Glutamatergic neuron (in vitro differentiated cells): ENCODE data around the gene PCK2. TPM values are rescaled to one million over a fixed set of nuclear protein-coding genes. Genes with fewer than 3 reads are reported as not detected.
A peak's percentile ranks its signal among the peaks of the same experiment; 100 is the strongest.

Experiments used
- DNase-seq: peaks from one replicate; pipeline ENCODE4 v3.0.0; 2022
- H3K27ac Mint-ChIP-seq: one replicate; pipeline ENCODE4 v1.8.0; 2020; ENCODE audit warnings: mild to moderate bottlenecking, mixed read lengths, inconsistent platforms; ENCODE audit not compliant: unreplicated experiment
- H3K27me3 Mint-ChIP-seq: one replicate; pipeline ENCODE4 v1.8.0; 2020; ENCODE audit warnings: mild to moderate bottlenecking, moderate library complexity, mixed read lengths, inconsistent platforms; ENCODE audit not compliant: unreplicated experiment
- H3K36me3 Mint-ChIP-seq: one replicate; pipeline ENCODE4 v1.8.0; 2020; ENCODE audit warnings: mild to moderate bottlenecking, mixed read lengths, inconsistent platforms; ENCODE audit not compliant: unreplicated experiment
- H3K4me1 Mint-ChIP-seq: one replicate; pipeline ENCODE4 v1.8.0; 2020; ENCODE audit warnings: mild to moderate bottlenecking, low read depth, mixed read lengths, inconsistent platforms; ENCODE audit not compliant: unreplicated experiment
- H3K4me3 Mint-ChIP-seq: one replicate; pipeline ENCODE4 v1.8.0; 2020; ENCODE audit warnings: mild to moderate bottlenecking, mixed read lengths, inconsistent platforms; ENCODE audit not compliant: unreplicated experiment
- H3K9me3 Mint-ChIP-seq: one replicate; pipeline ENCODE4 v1.8.0; 2020; ENCODE audit warnings: mild to moderate bottlenecking, moderate library complexity, mixed read lengths, inconsistent platforms; ENCODE audit not compliant: unreplicated experiment
- total RNA-seq: library from RNA; stranded (reverse); fragmentation: NEBNext Ultra II Directional; extraction: Animal tissue kit (Norgen Biotek cat#: 25700); gene quantifications from one replicate; pipeline ENCODE4 v1.2.1, GENCODE V29; 2021; ENCODE audit not compliant: unreplicated experiment
- TF ChIP-seq, protein P1 (sequence below): fragments of 200-600 bp; sonication (generic); IDR thresholded peaks from one replicate; pipeline ENCODE4 v1.5.0; 2021; ENCODE audit not compliant: partially characterized antibody, unreplicated experiment

PCK2 gene
- total RNA-seq, 1 donor from 2014 or later = 99.9 TPM

DNA sequence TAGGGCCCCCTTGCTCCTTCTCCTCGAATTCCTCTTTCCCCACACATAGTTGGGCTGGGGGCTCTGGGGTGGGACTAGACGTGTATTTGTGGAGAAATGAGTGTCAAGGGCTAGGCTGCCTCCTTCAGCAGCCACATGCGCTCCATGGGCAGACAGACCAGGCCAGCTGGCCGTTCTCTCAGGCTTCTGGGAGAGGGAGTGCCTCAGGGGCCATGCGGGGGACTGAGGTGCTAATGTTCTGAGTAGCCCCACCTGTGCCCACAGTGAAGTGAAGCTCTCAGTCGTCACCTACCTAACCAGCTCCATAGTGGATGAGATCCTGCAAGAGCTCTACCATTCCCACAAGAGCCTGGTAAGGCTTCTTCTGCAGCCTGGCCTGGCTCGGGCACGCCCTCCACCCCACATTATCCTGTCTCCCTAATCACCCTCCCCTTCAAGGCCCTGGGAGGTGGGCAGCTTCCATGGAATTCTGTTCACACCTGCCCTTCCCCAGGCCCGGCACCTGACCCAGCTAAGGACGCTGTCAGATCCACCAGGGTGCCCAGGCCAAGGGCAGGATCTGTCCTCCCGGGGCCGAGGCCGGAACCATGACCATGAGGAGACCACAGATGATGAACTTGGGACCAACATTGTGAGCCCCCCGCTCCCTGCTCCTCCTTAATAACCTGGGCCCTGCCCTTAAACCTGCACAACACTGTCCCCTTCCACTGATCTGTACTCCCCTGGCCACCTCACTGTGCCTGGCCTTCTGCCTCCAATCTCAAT is 31.7 kb upstream of the PCK2 start:
- Mint-ChIP-seq H3K4me3 (no peak overlapping the region), H3K27ac (no peak overlapping the region), H3K36me3 (peaks cover 3% of the 10 kb centered on the region), H3K27me3 (peaks cover 27% of the 10 kb centered on the region), H3K9me3 (no peaks in the 10 kb centered on the region), H3K4me1 (peaks cover 19% of the 10 kb centered on the region)
- no peak for DNase-seq
- TF ChIP-seq, protein P1, sequence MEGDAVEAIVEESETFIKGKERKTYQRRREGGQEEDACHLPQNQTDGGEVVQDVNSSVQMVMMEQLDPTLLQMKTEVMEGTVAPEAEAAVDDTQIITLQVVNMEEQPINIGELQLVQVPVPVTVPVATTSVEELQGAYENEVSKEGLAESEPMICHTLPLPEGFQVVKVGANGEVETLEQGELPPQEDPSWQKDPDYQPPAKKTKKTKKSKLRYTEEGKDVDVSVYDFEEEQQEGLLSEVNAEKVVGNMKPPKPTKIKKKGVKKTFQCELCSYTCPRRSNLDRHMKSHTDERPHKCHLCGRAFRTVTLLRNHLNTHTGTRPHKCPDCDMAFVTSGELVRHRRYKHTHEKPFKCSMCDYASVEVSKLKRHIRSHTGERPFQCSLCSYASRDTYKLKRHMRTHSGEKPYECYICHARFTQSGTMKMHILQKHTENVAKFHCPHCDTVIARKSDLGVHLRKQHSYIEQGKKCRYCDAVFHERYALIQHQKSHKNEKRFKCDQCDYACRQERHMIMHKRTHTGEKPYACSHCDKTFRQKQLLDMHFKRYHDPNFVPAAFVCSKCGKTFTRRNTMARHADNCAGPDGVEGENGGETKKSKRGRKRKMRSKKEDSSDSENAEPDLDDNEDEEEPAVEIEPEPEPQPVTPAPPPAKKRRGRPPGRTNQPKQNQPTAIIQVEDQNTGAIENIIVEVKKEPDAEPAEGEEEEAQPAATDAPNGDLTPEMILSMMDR = no peak

DNA sequence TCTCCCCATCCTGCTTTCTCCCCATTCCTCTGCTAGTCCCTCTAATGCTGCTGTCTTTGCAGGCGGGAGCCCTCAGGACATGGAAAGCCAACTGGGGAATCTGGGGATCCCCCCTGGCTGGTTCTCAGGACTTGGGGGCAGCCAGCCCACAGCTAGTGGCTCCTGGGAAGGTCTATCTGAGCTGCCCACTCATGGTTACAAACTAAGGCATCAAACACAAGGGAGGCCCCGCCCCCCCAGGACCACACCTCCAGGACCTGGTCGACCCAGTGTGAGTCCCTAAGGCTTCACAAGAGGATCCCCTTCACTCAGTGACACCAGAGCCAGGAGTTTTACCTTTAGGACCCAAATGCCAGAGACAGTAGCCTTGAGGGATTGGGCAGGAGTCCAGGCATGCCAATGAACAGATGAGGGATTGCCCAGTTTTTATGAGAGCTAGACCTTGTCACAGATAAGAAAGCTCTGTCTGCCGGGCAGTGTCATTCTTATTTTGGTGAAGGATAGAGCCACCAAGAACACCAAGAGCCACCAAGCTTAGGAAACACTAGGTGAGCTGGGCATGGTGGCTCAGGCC is 30.8 kb upstream of the PCK2 start:
- TF ChIP-seq, protein P1 = no peak
- no peak overlapping the region for H3K27ac Mint-ChIP-seq
- no peak overlapping the region for H3K4me3 Mint-ChIP-seq
- H3K27me3 Mint-ChIP-seq = peaks cover 25% of the 10 kb centered on the region
- DNase-seq = no peak
- peaks cover 6% of the 10 kb centered on the region for H3K36me3 Mint-ChIP-seq
- H3K4me1 Mint-ChIP-seq = peaks cover 16% of the 10 kb centered on the region
- H3K9me3 Mint-ChIP-seq = no peaks in the 10 kb centered on the region

DNA sequence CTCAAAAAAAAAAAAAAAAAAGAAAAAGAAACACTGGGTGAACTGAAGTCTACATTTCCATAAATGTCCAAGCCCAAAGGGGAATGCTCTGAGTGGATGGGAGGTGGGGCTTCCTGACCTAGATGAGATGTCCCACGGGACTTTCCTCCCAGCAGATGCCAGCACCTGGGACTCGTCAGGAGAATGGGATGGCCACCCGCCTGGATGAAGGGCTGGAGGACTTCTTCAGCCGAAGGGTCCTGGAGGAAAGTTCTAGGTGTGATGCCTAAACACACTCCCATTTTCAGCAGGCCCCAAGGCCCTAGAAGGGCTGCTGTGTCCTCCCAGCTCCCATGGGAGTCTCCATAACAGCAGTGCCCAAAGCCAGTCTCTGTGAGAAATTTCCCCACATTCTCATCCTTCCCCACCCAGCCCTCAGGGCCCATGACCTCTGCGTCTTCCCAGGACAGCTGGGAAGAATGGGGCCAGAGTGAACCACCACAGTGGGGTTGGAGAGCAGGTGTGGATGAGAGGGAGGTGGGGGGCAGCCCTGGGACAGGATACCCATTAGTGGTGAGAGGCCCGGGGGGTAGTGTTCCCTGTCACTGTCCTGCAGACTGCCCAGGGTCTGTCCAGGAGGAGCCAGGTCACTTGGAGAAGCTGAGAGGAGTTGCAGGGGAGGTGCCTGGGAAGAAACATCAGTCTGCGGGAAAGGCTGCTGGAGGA is 29.9 kb upstream of the PCK2 start:
- Mint-ChIP-seq H3K4me3 (peak overlapping the region; percentile 44), H3K36me3 (peaks cover 6% of the 10 kb centered on the region), H3K9me3 (no peaks in the 10 kb centered on the region), H3K4me1 (peaks cover 8% of the 10 kb centered on the region), H3K27me3 (peaks cover 23% of the 10 kb centered on the region), H3K27ac (peak overlapping the region; percentile 14)
- no peak for DNase-seq
- TF ChIP-seq, protein P1 = no peak

DNA sequence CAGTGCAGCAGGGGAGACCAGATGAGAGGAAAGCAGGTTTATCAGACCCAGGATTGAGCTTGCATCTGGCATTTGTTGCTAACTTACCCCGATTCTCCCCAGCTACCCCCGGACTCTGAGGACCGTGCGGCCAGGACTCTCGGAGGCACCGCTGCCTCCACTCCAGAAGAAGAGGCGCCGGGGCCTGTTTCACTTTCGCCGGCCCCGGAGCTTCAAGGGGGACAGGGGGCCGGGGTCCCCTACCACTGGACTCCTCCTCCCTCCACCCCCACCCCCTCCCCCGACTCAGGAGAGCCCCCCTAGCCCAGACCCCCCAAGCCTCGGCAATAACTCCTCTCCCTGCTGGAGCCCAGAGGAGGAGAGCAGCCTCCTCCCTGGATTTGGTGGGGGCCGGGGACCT is 29.3 kb upstream of the PCK2 start:
- H3K27ac Mint-ChIP-seq = peak overlapping the region; percentile 14
- TF ChIP-seq, protein P1 = no peak

More for the DNA sequence above, 29.3 kb upstream of the PCK2 start:
- Mint-ChIP-seq H3K4me1 (peaks cover 7% of the 10 kb centered on the region), H3K4me3 (no peak overlapping the region), H3K36me3 (peaks cover 6% of the 10 kb centered on the region), H3K27me3 (peaks cover 21% of the 10 kb centered on the region), H3K9me3 (peaks cover 2% of the 10 kb centered on the region)
- DNase-seq = no peak
